ENCODE measurements around the gene TCEA3. TPM values are rescaled to one million over a fixed set of nuclear protein-coding genes. Genes with fewer than 3 reads are reported as not detected.

The TCEA3 gene
- total RNA-seq, 1 donor from 2014 or later, result 16.9 TPM

GRCh38 chr1:23428136-23428905 lies 3.8 kb upstream of the TCEA3 start:
- TF ChIP-seq, protein P1, sequence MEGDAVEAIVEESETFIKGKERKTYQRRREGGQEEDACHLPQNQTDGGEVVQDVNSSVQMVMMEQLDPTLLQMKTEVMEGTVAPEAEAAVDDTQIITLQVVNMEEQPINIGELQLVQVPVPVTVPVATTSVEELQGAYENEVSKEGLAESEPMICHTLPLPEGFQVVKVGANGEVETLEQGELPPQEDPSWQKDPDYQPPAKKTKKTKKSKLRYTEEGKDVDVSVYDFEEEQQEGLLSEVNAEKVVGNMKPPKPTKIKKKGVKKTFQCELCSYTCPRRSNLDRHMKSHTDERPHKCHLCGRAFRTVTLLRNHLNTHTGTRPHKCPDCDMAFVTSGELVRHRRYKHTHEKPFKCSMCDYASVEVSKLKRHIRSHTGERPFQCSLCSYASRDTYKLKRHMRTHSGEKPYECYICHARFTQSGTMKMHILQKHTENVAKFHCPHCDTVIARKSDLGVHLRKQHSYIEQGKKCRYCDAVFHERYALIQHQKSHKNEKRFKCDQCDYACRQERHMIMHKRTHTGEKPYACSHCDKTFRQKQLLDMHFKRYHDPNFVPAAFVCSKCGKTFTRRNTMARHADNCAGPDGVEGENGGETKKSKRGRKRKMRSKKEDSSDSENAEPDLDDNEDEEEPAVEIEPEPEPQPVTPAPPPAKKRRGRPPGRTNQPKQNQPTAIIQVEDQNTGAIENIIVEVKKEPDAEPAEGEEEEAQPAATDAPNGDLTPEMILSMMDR (IDR thresholded peaks at IDR 0.05), result no peak
- H3K27ac Mint-ChIP-seq (ENCODE audit: unreplicated experiment), result no peak overlapping the region
- peaks cover 23% of the 10 kb centered on the region for H3K4me1 Mint-ChIP-seq (ENCODE audit: low read depth)
- H3K9me3 Mint-ChIP-seq (ENCODE audit: low read depth), result no peaks in the 10 kb centered on the region
- no peaks in the 10 kb centered on the region for H3K27me3 Mint-ChIP-seq (ENCODE audit: low read depth)
- no peak overlapping the region for H3K4me3 Mint-ChIP-seq (ENCODE audit: unreplicated experiment)
- no peak for DNase-seq (ENCODE audit: low spot score)
- H3K36me3 Mint-ChIP-seq (ENCODE audit: low read depth), result peaks cover 27% of the 10 kb centered on the region

DNA sequence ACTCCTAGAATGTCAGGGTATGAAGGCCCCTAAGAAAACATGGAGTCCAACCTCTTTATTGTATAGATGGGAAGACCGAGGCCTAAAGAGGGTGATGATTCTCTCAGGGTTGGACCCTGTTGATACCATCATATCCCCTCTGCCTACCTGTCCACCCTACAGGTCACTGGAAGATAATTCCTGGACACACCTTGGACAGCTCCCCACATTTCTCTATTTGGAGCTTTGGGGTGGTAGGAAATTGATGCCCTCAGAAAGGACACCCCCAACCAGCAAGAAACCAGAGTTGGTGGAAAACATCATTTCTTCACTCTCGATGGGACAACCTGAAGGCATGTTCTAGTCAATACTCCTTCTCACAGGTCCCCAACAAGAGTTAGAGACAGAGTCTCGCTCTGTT lies 3.0 kb upstream of the TCEA3 start:
- H3K27ac Mint-ChIP-seq (ENCODE audit: unreplicated experiment), result no peak overlapping the region
- H3K4me3 Mint-ChIP-seq (ENCODE audit: unreplicated experiment), result no peak overlapping the region
- TF ChIP-seq, protein P1 (IDR thresholded peaks at IDR 0.05), result no peak
- H3K9me3 Mint-ChIP-seq (ENCODE audit: low read depth), result no peaks in the 10 kb centered on the region
- H3K36me3 Mint-ChIP-seq (ENCODE audit: low read depth), result peaks cover 21% of the 10 kb centered on the region
- no peak for DNase-seq (ENCODE audit: low spot score)
- peaks cover 31% of the 10 kb centered on the region for H3K4me1 Mint-ChIP-seq (ENCODE audit: low read depth)
- H3K27me3 Mint-ChIP-seq (ENCODE audit: low read depth), result no peaks in the 10 kb centered on the region

- Mint-ChIP-seq H3K36me3 (ENCODE audit: low read depth) (peaks cover 17% of the 10 kb centered on the region), H3K27ac (ENCODE audit: unreplicated experiment) (peak overlapping the region; percentile 30), H3K4me1 (ENCODE audit: low read depth) (peaks cover 38% of the 10 kb centered on the region), H3K4me3 (ENCODE audit: unreplicated experiment) (no peak overlapping the region), H3K27me3 (ENCODE audit: low read depth) (no peaks in the 10 kb centered on the region), H3K9me3 (ENCODE audit: low read depth) (no peaks in the 10 kb centered on the region)
- no peak for DNase-seq (ENCODE audit: low spot score)
- TF ChIP-seq, protein P1 (IDR thresholded peaks at IDR 0.05), result no peak
These were observed 2.3 kb upstream of the TCEA3 start for GRCh38 chr1:23426828-23427227.

DNA sequence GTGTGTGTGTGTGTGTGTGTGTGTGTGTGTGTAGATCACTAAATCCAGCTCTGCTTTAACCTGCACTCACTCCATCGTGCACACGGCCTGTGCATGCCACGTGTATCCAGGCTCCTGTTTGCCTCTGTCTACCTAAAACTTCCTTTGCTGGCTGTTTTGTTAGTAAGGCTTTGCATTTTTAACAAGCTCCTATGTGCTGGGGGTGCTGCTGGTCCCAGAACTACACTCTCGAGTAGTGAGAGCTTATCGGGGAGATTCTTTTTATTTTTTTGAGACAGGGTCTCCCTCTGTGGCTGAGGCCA lies 596 bp upstream of the TCEA3 start:
- Mint-ChIP-seq H3K4me1 (ENCODE audit: low read depth) (peaks cover 39% of the 10 kb centered on the region), H3K27ac (ENCODE audit: unreplicated experiment) (peak overlapping the region; percentile 12), H3K9me3 (ENCODE audit: low read depth) (no peaks in the 10 kb centered on the region), H3K36me3 (ENCODE audit: low read depth) (peaks cover 12% of the 10 kb centered on the region), H3K27me3 (ENCODE audit: low read depth) (no peaks in the 10 kb centered on the region), H3K4me3 (ENCODE audit: unreplicated experiment) (peak overlapping the region; percentile 80)
- TF ChIP-seq, protein P1 (IDR thresholded peaks at IDR 0.05), result no peak
- DNase-seq (ENCODE audit: low spot score), result no peak

- H3K4me3 Mint-ChIP-seq (ENCODE audit: unreplicated experiment), result peak overlapping the region; percentile 80
- H3K36me3 Mint-ChIP-seq (ENCODE audit: low read depth), result peaks cover 9% of the 10 kb centered on the region
- no peak for DNase-seq (ENCODE audit: low spot score)
- peak overlapping the region; percentile 77 for H3K27ac Mint-ChIP-seq (ENCODE audit: unreplicated experiment)
- no peaks in the 10 kb centered on the region for H3K27me3 Mint-ChIP-seq (ENCODE audit: low read depth)
- TF ChIP-seq, protein P1 (IDR thresholded peaks at IDR 0.05), result no peak
- H3K9me3 Mint-ChIP-seq (ENCODE audit: low read depth), result no peaks in the 10 kb centered on the region
- peaks cover 39% of the 10 kb centered on the region for H3K4me1 Mint-ChIP-seq (ENCODE audit: low read depth)
These were observed 894 bp downstream of the TCEA3 start for GRCh38 chr1:23423415-23424292.
